HG02623 (cell line): ENCODE measurements around the gene TRPM7.
"Not testable (repeated sequence)": the region's sequence is repeated elsewhere in the genome, so short reads cannot be mapped to it uniquely, and the experiment has no call there.

Experiments
- ATAC-seq: cut with Tn5 transposase; IDR thresholded peaks from one replicate; pipeline ENCODE4 v1.9.1; 2021; ENCODE audit warnings: moderate library complexity; ENCODE audit not compliant: unreplicated experiment

Gene TRPM7

DNA sequence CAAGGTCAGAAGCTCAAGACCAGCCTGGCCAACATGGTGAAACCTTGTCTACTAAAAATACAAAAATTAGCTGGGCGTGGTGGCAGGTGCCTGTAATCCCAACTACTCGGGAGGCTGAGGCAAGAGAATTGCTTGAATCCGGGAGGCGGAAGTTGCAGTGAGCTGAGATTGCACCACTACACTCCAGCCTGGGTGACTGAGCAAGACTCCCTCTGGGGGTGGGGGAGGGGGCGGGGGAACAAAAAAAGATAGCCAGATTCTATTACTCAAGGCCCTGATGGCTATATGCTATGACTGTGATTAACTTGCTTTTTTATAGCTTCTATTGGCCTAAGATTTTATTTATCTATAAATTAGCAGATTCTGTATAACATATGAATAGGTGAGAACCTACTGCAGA, 112.8 kb downstream of the TRPM7 start:
- not testable (repeated sequence) for ATAC-seq

DNA sequence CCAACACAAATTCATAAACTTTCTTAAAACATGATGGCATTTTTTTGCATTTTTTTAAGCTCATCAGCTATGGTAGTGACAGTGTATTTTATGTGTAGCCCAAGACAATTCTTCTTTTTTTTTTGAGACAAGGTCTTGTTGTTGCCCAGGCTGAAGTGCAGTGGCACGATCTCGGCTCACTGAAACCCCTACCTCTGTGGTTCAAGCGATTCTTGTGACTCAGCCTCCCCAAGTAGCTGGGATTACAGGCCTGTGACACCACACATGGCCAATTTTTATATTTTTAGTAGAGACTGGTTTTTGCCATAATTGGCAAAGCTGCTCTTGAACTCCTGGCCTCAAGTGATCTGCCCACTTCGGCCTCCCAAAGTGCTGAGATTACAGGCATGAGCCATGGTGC, 122.8 kb downstream of the TRPM7 start:
- ATAC-seq = no peak

DNA sequence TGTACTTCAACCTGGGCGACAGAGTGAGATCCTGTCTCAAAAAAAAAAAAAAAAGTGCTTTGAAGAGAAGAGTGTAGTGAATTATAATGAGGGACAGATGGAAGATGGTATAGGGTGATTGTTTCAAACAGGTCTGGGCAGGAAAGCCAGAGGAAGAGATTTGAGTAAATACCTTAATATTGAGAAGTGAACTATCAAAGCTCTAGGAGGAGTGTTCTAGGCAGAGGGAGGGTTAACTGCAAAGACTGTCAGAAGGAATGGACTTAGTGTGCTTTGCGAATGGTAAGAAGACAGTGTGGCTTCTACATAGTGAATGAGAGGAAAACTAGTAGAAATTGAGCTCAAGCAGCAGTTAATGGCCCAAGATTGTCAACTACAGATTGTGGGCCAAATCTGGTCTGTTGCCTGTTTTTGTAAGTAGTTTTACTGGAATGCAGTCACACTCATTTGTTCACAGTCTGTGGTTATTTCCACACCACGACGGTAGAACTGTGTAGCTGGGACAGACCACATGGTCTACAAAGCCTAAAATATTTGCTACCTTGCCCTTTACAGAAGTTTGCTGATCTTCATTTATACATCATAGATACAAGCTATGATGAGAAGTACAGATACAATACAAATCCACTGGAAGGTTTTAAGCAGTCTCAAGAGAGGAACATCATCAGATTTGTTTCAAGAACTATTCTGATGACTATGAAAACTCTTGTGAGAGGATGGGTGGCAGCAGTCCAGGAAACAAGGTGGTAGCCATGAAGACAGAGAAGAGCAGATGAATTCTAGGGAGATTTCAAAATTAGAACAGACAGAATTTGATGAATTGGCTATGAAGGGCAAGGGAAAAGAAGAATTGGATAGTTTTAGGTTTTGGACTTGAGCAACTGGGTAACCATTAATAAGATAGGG, 123.6 kb downstream of the TRPM7 start:
- no peak for ATAC-seq

DNA sequence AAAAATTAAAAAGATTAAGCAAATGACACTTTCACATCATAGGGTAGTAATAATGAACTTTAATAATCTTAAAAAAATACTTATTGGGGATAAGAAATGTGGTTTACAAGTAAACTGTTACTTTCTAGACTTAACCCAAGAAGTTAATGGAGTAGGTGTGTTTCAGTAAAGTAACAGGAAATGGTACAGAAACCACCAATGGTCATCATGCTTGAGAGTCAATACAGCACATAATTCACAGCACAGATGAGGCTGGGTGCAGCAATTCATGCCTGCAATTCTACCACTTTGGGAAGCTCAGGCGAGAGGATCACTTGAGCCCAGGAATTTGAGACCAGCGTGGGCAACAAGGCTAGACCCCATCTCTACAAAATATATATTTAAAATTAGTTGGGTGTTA, 128.6 kb downstream of the TRPM7 start:
- no peak for ATAC-seq

DNA sequence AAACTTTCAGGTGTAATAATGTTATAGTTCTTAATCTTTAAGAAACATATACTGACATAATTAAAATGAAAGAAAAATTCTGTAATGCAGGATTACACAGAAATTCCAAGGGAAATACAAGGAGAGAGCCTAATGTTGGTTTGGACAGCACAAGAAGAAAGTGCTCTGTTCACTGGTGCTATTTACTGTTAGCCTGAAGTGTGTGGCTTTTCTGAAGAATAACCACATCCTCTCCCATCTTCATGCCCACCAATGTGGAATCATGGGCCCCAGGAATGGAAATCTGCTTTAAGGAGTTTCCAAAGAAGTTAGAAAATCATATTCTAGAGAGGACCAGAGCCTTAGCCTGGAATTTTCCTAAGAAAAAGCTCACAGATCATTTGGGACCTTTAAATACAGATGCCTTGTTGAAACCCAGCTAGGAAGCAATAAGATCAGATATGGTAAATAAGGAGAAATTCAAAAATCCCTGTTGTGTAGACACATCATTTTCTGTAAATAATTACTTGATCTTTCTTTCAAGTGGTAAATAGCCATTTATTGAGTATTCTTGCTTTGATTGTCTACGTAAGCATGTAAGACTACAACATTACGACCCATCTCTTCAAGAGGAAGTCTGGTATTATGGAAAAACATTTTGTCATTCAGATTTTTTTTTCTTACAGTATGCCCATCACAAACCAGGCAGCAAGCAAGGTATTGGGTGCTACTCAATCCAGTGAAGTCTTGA, 129.8 kb downstream of the TRPM7 start:
- ATAC-seq = no peak

DNA sequence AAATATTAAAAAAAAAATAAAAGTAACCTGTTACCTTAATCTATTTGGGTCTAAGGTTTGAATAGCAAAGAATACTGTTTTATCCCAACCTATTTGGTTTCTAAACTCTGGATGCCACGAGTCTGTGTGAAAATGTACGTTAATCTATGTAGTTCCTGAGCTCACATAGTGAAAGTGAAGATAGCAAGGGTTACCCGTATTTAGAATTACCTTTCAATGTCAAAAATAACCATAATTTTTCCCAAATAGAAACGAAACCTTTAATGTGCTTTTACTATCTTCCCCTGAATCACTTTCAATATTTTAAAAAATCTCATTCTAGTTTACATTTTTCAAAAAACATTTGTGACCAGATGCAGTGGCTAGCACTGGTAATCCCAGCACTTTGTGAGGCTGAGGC, 134.4 kb downstream of the TRPM7 start:
- ATAC-seq = no peak

DNA sequence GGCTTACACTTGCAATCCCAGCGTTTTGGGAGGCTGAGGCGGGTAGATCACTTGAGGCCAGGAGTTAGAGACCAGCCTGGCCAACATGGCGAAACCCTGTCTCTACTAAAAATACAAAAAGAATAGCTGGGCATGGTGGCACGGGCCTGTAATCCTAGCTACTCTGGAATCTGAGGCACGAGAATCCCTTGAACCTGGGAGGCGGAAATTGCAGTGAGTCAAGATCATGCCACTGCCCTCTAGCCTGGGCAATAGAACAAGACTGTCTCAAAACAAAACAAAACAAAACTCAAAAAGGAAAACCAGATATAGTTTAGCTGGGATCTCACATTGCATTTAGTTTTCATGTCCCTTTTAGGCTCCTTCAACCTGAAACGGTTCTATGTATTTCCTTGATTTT, 137.3 kb downstream of the TRPM7 start:
- no peak for ATAC-seq

DNA sequence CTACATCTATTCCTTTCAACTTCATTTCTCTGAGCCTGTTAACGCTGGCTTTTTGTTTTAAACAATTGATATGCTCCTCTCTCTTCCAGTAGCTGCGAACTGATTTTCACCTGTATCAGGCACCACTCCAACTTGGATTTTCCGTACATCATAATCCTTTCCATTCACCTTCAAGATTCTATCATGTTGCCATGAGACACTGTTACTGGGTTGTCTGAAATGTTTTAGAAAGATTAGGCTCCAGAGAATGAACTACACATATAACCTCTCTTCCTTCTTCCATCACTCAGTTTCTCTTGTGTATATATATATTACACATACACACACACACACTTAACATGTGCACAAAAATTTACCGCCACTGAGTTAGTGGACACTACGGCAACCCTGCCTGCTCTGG, 140.0 kb downstream of the TRPM7 start, which contains the start of gene USP50:
Gene USP50, minus strand, starts transcription at position 101 of the 400 bp plus-strand sequence. CDS start 141 bp downstream, outside the sequence.
- no peak for ATAC-seq

DNA sequence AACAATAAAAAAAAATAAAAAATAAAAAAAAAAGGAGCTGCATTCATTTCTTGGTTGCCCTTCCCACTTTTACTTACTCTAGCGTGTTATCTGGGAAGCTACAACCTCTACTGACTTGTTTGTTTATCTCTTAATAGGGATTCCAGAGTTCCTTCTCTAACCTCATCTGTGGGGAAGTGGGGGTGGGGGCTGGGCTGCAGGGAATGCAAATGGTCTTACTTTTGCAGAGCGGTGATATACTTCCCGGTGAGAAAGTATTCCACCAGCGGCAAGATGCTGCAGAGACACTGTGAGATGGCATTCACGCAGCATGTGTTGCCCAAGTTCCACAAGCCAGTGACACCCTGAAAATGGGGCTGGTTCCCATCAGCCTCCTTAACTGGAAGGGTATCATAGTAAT, 142.2 kb downstream of the TRPM7 start:
- no peak for ATAC-seq

DNA sequence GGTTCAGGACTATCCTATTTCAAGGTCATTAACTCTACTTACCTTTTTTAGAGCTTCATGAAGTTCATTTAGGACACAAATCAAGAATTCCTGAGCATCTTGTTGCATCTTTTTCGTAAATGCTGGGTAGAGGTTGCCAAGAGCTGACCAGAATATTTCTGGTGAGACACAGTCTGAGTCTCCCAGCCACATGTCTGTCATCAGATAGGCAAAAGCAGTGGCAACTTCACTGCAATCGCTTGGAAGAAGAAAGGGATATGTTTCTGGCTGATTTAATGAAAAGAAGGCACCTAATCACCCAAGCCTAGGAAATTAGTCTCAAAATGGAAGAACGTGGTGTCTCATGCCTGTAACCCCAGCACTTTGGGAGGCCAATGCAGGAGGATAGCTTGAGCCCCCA, 143.0 kb downstream of the TRPM7 start:
- ATAC-seq = no peak

DNA sequence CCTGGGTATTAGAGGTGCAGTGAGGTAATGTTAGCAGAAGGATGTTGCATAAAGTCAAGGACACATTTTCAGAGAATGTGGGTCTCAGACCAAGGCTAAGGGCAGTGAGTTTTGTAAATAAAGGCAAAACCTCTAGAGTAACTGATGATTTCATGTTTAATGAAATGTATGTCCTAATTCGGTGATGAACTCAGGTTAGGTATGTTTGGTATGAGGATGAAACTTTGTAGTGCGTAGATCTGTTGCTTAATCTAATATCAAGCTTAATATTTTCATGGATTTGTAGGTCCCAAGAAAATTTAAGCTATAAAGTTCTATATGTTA, 143.7 kb downstream of the TRPM7 start:
- ATAC-seq = no peak

DNA sequence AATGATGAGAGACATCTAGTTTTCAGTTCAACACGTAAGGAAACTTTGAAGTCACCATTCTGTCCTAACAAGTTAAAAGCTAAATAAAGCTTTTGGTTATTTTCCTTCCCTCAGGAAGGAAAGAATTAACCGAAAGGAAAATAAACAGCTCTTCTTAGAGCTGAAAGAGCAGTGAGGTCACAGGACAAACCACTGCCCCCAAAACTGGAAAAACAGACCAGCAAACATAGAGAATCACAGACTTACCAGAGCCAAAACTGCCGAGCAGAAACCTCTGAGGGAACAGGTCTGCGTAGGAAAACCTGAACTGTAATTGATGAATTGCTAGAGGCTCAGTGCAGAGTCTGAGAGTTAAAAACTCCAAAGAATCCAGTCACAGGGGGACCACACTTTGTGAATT, 154.8 kb downstream of the TRPM7 start:
- ATAC-seq = no peak

DNA sequence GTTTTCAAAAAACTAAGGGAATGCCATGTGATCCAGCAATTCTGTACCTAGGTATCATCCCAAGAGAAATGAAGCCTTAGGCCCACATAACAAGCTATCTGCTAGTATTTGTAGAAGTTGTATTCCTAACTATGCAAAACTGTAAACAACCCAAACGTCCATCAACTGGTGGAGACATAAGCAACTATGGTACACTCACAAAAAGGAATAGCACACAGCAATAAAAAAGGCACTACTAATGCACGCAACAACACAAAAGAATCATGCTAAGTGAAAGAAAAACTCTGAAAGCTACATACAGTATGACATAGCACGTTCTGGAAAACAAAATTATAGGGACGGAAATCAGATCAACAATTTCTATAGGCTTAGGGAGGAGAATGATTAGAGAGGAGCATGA, 155.4 kb downstream of the TRPM7 start:
- no peak for ATAC-seq

DNA sequence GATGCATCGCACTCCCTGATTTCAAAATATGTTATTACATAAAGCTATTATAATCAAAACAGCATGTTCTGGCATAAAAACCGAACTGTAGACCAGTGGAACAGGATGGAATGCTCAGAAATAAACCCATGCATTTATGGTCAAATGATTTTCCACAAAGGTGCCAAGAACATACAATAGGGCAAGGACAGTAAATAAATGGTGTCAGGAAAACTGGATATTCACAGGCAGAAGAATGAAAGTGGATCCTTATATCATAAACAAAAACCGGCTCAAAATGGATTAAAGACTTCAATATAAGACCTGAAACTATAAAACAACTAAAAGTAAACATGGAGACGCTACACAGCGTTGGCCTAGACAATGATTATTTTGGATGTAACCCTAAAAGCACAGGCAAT, 162.7 kb downstream of the TRPM7 start:
- no peak for ATAC-seq

DNA sequence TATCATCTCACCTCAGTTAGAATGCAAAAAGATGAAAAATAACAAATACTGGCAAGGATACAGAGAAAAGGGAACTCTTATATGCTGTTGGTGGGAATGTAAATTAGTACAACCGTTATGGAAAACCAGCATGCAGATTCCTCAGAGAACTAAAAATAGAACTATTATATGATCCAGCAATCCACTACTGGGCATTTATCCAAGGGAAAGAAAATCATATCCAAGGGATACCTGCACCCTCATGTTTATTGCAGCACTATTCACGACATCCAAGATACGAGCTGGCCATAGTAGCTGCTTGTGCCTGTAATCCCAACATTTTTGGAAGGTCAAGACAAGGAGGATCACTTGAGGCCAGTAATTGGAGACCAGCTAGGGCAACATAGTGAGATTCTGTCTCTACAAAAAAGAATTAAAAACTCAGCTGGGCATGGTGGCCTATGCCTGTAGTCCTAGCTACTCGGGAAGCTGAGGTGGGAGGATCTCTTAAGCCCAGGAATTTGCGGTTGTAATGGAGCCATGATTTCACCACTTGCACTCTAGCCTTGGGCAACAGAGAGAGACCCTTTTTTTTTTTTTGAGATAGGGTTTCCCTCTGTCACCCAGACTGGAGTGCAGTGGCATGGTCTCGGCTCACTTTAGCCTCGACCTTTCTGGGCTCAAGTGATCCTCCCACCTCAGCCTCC, 166.7 kb downstream of the TRPM7 start:
- no peak for ATAC-seq

DNA sequence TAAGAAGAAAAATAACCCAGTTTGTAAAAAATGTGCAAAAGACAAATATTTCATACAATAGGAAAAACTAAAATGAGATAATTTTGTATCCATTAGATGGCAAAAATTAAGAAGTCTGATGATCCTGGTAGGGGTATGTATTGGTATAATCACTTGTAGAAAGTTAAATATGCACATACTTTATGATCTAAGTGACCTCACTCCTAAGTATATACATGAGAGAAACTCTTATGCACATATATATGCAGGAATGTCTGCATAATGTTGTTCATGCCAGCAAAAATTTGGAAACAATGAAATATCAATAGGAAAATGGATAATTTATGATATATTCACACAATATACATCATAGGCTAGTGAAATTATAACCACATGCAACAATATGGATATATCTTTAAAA, 173.6 kb downstream of the TRPM7 start:
- ATAC-seq = no peak
